ENCODE measurements around the gene ZSCAN32. TPM values are rescaled to one million over a fixed set of nuclear protein-coding genes. Genes with fewer than 3 reads are reported as not detected.

Gene ZSCAN32
- polyA plus RNA-seq, 2 of the 4 experiments (the other 2 are of a cell fraction): 12.4 to 29.4 TPM

GRCh38 chr16:3347586-3347985 is 53.2 kb downstream of the ZSCAN32 start:
- WGBS (ENCODE audit: missing lambda C conversion rate): 14% methylated on average over 10 of the region's 10 CpGs

GRCh38 chr16:3346041-3346440 is 54.8 kb downstream of the ZSCAN32 start:
- peaks cover 16% of the 10 kb centered on the region for H3K9me3 ChIP-seq
- DNase-seq (ENCODE audit: low read depth in 1 of 2, low spot score in 1 of 2) (no peak), FAIRE-seq (no peak), ATAC-seq (no peak)
- H3K4me3 ChIP-seq: no peak overlapping the region
- H3K27ac ChIP-seq: no peak overlapping the region
- ChIA-PET CTCF (interaction anchor here (0.6 kb wide), 1 partner anchor 244 kb away, joined by 3 read pairs; no protein-coding TSS in a partner anchor), POLR2A (no interaction called here)
- H3K4me2 ChIP-seq: no peak overlapping the region
- H3K4me1 ChIP-seq: no peaks in the 10 kb centered on the region
- 2% methylated on average over 2 of the region's 2 CpGs for WGBS (ENCODE audit: missing lambda C conversion rate)
- no peak for TF ChIP-seq BHLHE40 (IDR thresholded peaks at IDR 0.05; ENCODE audit: low read depth, low read length)
- no peak for TF ChIP-seq KDM5A (IDR thresholded peaks at IDR 0.05)
- TF ChIP-seq GATA3 (IDR thresholded peaks at IDR 0.05; ENCODE audit: borderline replicate concordance): no peak
- no peak for TF ChIP-seq FOXS1 (CRISPR knock-in tag; IDR thresholded peaks at IDR 0.05)
- TF ChIP-seq E2F6 (IDR thresholded peaks at IDR 0.05; ENCODE audit: borderline replicate concordance, low read depth): no peak
- TF ChIP-seq JUNB (IDR thresholded peaks at IDR 0.05): no peak
- TF ChIP-seq RFX5 (IDR thresholded peaks at IDR 0.05): no peak
- TF ChIP-seq ZFP36 (IDR thresholded peaks at IDR 0.05; ENCODE audit: borderline replicate concordance, partially characterized antibody): no peak
- no peak for TF ChIP-seq MAZ (IDR thresholded peaks at IDR 0.05; ENCODE audit: borderline replicate concordance, low read depth, low read length)
- TF ChIP-seq CBX2 (IDR thresholded peaks at IDR 0.05; ENCODE audit: borderline replicate concordance, low read depth): no peak
- TF ChIP-seq POLR2AphosphoS2 (conservative IDR thresholded peaks at IDR 0.05; ENCODE audit: low read length): no peak
- no peak for TF ChIP-seq ZNF302 (CRISPR knock-in tag; IDR thresholded peaks at IDR 0.05)
- TF ChIP-seq ATOH8 (CRISPR knock-in tag; IDR thresholded peaks at IDR 0.05; ENCODE audit: low read depth): no peak
- TF ChIP-seq HOXB5 (CRISPR knock-in tag; IDR thresholded peaks at IDR 0.05): no peak
- TF ChIP-seq ELK1 (IDR thresholded peaks at IDR 0.05; ENCODE audit: low read depth, low read length): no peak
- TF ChIP-seq PHF8 (IDR thresholded peaks at IDR 0.05; ENCODE audit: borderline replicate concordance, low read depth): no peak
- TF ChIP-seq RAD21 (conservative IDR thresholded peaks at IDR 0.05 in 1 of 2, IDR thresholded peaks at IDR 0.05 in 1 of 2): no peak

More at GRCh38 chr16:3347586-3347985, 53.2 kb downstream of the ZSCAN32 start:
- DNase-seq (ENCODE audit: low read depth in 1 of 2, low spot score in 1 of 2) (no peak), FAIRE-seq (no peak), ATAC-seq (no peak)
- ChIA-PET CTCF (no interaction called here), POLR2A (no interaction called here)
- H3K27ac ChIP-seq: no peak overlapping the region
- H3K4me2 ChIP-seq: no peak overlapping the region
- no peak for TF ChIP-seq RAD21 (conservative IDR thresholded peaks at IDR 0.05 in 1 of 2, IDR thresholded peaks at IDR 0.05 in 1 of 2)
- TF ChIP-seq NPAS2 (CRISPR knock-in tag; IDR thresholded peaks at IDR 0.05; ENCODE audit: borderline replicate concordance): no peak
- TF ChIP-seq ELK1 (IDR thresholded peaks at IDR 0.05; ENCODE audit: low read depth, low read length): no peak
- TF ChIP-seq MAFK (IDR thresholded peaks at IDR 0.05; ENCODE audit: partially characterized antibody): no peak
- no peak for TF ChIP-seq JUNB (IDR thresholded peaks at IDR 0.05)
- TF ChIP-seq POLR2AphosphoS2 (conservative IDR thresholded peaks at IDR 0.05; ENCODE audit: low read length): no peak
- TF ChIP-seq ZNF302 (CRISPR knock-in tag; IDR thresholded peaks at IDR 0.05): no peak
- no peak for TF ChIP-seq TFCP2L1 (CRISPR knock-in tag; IDR thresholded peaks at IDR 0.05)
- TF ChIP-seq EHMT2 (IDR thresholded peaks at IDR 0.05; ENCODE audit: low read depth): no peak
- no peaks in the 10 kb centered on the region for H3K4me1 ChIP-seq
- peaks cover 17% of the 10 kb centered on the region; the same call in 2 of the 3 replicates for H3K9me3 ChIP-seq
- H3K4me3 ChIP-seq: no peak overlapping the region

Other genes starting within 250 kb of the ZSCAN32 start
- gene OR1F1, start 212.8 kb downstream of the ZSCAN32 start, polyA plus RNA-seq (2011; rRNA removed): 1.3 and 1.6 TPM in 2 replicates
- gene OR1F1, start 212.8 kb downstream of the ZSCAN32 start, polyA plus RNA-seq (2017; fragmentation: RNase III; extraction: RNeasy Plus Mini Kit Qiagen cat#74134 plus additional on column Dnase treatment): 0.20 to 0.34 TPM (median 0.31 TPM) in 3 replicates
- gene ZNF200, start 165.8 kb downstream of the ZSCAN32 start, polyA plus RNA-seq (2011; rRNA removed): 7.4 and 7.5 TPM in 2 replicates
- 6.5 to 6.9 TPM (median 6.7 TPM) in 3 replicates for gene ZNF200, start 165.8 kb downstream of the ZSCAN32 start, polyA plus RNA-seq (2017; fragmentation: RNase III; extraction: RNeasy Plus Mini Kit Qiagen cat#74134 plus additional on column Dnase treatment)
- 0.04 TPM in 1 of 2 replicates, not detected in the other for gene MEFV, start 144.4 kb downstream of the ZSCAN32 start, polyA plus RNA-seq (2011; rRNA removed)
- gene MEFV, start 144.4 kb downstream of the ZSCAN32 start, polyA plus RNA-seq (2017; fragmentation: RNase III; extraction: RNeasy Plus Mini Kit Qiagen cat#74134 plus additional on column Dnase treatment): not detected in 3 replicates
- gene ZNF263, start 117.5 kb downstream of the ZSCAN32 start, polyA plus RNA-seq (2011; rRNA removed): 20.9 and 38.4 TPM in 2 replicates
- 24.3 to 24.8 TPM (median 24.4 TPM) in 3 replicates for gene ZNF263, start 117.5 kb downstream of the ZSCAN32 start, polyA plus RNA-seq (2017; fragmentation: RNase III; extraction: RNeasy Plus Mini Kit Qiagen cat#74134 plus additional on column Dnase treatment)
- gene TIGD7, start 95.6 kb downstream of the ZSCAN32 start, polyA plus RNA-seq (2011; rRNA removed): 3.0 and 4.3 TPM in 2 replicates
- 1.8 to 2.1 TPM (median 1.9 TPM) in 3 replicates for gene TIGD7, start 95.6 kb downstream of the ZSCAN32 start, polyA plus RNA-seq (2017; fragmentation: RNase III; extraction: RNeasy Plus Mini Kit Qiagen cat#74134 plus additional on column Dnase treatment)
- gene ZNF75A, start 95.5 kb downstream of the ZSCAN32 start, polyA plus RNA-seq (2011; rRNA removed): 27.3 and 28.8 TPM in 2 replicates
- gene ZNF75A, start 95.5 kb downstream of the ZSCAN32 start, polyA plus RNA-seq (2017; fragmentation: RNase III; extraction: RNeasy Plus Mini Kit Qiagen cat#74134 plus additional on column Dnase treatment): 16.6 to 19.2 TPM (median 18.5 TPM) in 3 replicates
- not detected in 2 replicates for gene OR2C1, start 45.1 kb downstream of the ZSCAN32 start, polyA plus RNA-seq (2011; rRNA removed)
- gene OR2C1, start 45.1 kb downstream of the ZSCAN32 start, polyA plus RNA-seq (2017; fragmentation: RNase III; extraction: RNeasy Plus Mini Kit Qiagen cat#74134 plus additional on column Dnase treatment): not detected in 3 replicates
- 15.8 and 16.4 TPM in 2 replicates for gene ZNF174, start 211 bp upstream of the ZSCAN32 start, polyA plus RNA-seq (2011; rRNA removed)
- gene ZNF174, start 211 bp upstream of the ZSCAN32 start, polyA plus RNA-seq (2017; fragmentation: RNase III; extraction: RNeasy Plus Mini Kit Qiagen cat#74134 plus additional on column Dnase treatment): 9.1 to 10.4 TPM (median 9.5 TPM) in 3 replicates
- 1.9 TPM in 2 replicates for gene ZNF597, start 42.5 kb upstream of the ZSCAN32 start, polyA plus RNA-seq (2011; rRNA removed)
- gene ZNF597, start 42.5 kb upstream of the ZSCAN32 start, polyA plus RNA-seq (2017; fragmentation: RNase III; extraction: RNeasy Plus Mini Kit Qiagen cat#74134 plus additional on column Dnase treatment): 0.92 to 1.1 TPM (median 0.96 TPM) in 3 replicates
- gene NAA60, start 42.7 kb upstream of the ZSCAN32 start, polyA plus RNA-seq (2011; rRNA removed): 34.8 and 41.6 TPM in 2 replicates
- gene NAA60, start 42.7 kb upstream of the ZSCAN32 start, polyA plus RNA-seq (2017; fragmentation: RNase III; extraction: RNeasy Plus Mini Kit Qiagen cat#74134 plus additional on column Dnase treatment): 42.5 to 45.3 TPM (median 43.9 TPM) in 3 replicates
- gene C16orf90, start 94.5 kb upstream of the ZSCAN32 start, polyA plus RNA-seq (2011; rRNA removed): not detected in 2 replicates
- not detected in 3 replicates for gene C16orf90, start 94.5 kb upstream of the ZSCAN32 start, polyA plus RNA-seq (2017; fragmentation: RNase III; extraction: RNeasy Plus Mini Kit Qiagen cat#74134 plus additional on column Dnase treatment)
- gene CLUAP1, start 100.0 kb upstream of the ZSCAN32 start, polyA plus RNA-seq (2011; rRNA removed): 23.6 and 35.0 TPM in 2 replicates
- 19.1 to 20.8 TPM (median 20.6 TPM) in 3 replicates for gene CLUAP1, start 100.0 kb upstream of the ZSCAN32 start, polyA plus RNA-seq (2017; fragmentation: RNase III; extraction: RNeasy Plus Mini Kit Qiagen cat#74134 plus additional on column Dnase treatment)
- 0.03 and 0.04 TPM in 2 replicates for gene NLRC3, start 176.4 kb upstream of the ZSCAN32 start, polyA plus RNA-seq (2011; rRNA removed)
- 0.03 TPM in 1 of 3 replicates, not detected in the others for gene NLRC3, start 176.4 kb upstream of the ZSCAN32 start, polyA plus RNA-seq (2017; fragmentation: RNase III; extraction: RNeasy Plus Mini Kit Qiagen cat#74134 plus additional on column Dnase treatment)
- 3.0 and 4.2 TPM in 2 replicates for gene SLX4, start 210.6 kb upstream of the ZSCAN32 start, polyA plus RNA-seq (2011; rRNA removed)
- 4.5 to 5.0 TPM (median 4.7 TPM) in 3 replicates for gene SLX4, start 210.6 kb upstream of the ZSCAN32 start, polyA plus RNA-seq (2017; fragmentation: RNase III; extraction: RNeasy Plus Mini Kit Qiagen cat#74134 plus additional on column Dnase treatment)